GM18951 (cell line): ENCODE results near the gene KIAA1614.
"Not testable (repeated sequence)": the region's sequence is repeated elsewhere in the genome, so short reads cannot be mapped to it uniquely, and the experiment has no call there.

Source experiments
- POLR2A ChIP-seq: IDR thresholded peaks from 4 replicates; pipeline ENCODE4 v1.6.1; 2011; ENCODE audit warnings: mild to moderate bottlenecking; ENCODE audit not compliant: insufficient read length, insufficient read depth; ENCODE audit errors: extremely low read depth
- in situ Hi-C: fragments of 300-500 bp; cut with MboI; formaldehyde crosslinking; loops from one replicate; pipeline ENCODE4 v1.12.0; 2022; ENCODE audit warnings: low sequenced_read_pairs, mixed read lengths, inconsistent platforms; ENCODE audit not compliant: unreplicated experiment

The KIAA1614 gene

GRCh38 chr1:180954005-180954800, 41.5 kb downstream of the KIAA1614 start:
- in situ Hi-C loops, result no loop called here

DNA sequence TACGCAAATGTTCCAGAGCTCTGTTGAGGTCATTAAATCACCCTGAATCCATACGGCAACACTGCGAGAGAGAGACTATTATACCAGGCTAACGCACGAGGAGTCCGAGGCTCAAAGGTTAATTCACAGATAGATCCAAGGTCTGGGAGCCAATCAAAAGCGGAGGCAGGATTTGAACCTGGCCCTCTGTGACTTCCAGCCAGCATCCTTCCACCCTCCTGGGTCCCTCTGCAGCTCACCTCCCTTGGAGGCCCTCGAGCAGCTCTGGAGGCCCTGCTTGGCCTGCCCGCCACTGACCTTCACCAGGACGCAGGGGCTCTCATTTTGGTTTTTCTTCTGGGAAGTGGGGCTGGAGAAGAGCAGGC, 42.1 kb downstream of the KIAA1614 start:
- in situ Hi-C loops, result no loop called here
- no peak for TF ChIP-seq POLR2A

More at GRCh38 chr1:180954005-180954800, 41.5 kb downstream of the KIAA1614 start:
- TF ChIP-seq POLR2A, result peak; percentile 46

DNA sequence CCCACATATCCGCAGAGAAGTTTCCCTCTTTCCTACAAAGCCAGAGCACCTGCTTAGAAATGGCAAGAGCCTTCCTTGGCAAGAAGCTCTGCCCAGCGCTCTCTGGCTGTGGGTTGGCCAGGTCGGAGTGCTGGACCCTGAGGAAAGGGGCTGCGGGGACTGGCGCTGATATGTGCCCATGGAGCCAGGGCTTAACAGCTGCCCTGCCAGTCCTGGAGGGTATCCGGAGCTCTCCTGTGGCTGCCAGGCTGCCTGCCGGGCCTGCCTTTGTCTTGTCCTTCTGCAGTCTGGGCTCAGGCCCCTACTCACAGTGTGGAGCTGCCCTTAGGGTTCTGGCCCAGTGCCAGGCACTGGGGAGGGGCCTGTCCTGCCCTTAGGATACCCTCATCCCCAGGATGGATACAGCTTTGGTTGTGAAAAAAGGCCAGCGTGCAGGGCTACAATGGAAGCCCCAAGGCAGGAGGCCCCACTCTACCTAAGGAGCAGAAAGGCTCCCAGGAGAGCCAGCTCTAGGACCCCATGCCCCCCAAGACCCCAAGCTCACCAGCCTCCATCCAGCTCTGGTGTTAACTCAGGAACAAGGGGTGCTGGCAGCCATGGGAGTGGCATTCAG, 43.4 kb downstream of the KIAA1614 start:
- in situ Hi-C loops, result no loop called here
- no peak for TF ChIP-seq POLR2A

DNA sequence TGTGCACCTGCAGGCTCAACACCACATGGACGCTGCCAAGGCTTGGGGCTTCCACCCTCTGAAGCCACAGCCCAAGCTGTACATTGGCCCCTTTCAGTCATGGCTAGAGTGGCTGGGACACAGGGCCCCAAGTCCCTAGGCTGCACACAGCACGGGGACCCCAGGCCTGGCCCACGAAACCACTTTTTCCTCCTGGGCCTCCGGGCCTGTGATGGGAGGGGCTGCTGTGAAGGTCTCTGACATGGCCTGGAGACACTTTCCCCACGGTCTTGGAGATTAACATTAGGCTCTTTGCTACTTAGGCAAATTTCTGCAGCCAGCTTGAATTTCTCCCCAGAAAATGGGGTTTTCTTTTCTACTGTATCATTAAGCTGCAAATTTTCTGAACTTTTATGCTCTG, 46.9 kb downstream of the KIAA1614 start:
- in situ Hi-C loops, result not testable (repeated sequence)

GRCh38 chr1:180961622-180962021, 48.9 kb downstream of the KIAA1614 start:
- in situ Hi-C loops, result no loop called here
- no peak for TF ChIP-seq POLR2A

- TF ChIP-seq POLR2A, result no peak
- in situ Hi-C loops, result no loop called here
These were observed 49.5 kb downstream of the KIAA1614 start for GRCh38 chr1:180962178-180962577.

DNA sequence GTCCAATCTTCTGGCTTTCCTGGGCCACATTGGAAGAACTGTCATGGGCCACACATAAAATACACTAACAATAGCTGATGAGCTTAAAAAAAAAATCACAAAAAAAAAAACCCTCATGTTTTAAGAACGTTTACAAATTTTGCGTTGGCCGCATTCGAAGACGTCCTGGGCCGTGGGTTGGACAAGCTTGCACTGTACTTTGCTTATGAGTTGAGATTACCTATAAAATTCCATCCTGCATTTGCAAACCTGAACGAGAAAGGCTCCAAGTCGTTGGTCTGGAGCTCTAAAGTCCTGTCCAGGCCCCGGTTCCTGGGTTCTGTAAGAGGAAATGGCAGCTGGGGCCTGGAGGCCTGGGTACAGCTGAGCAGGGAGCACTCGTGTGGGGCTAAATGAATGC, 51.4 kb downstream of the KIAA1614 start:
- in situ Hi-C loops, result no loop called here

GRCh38 chr1:180964595-180964994, 51.9 kb downstream of the KIAA1614 start:
- no peak for TF ChIP-seq POLR2A
- in situ Hi-C loops, result no loop called here

More for the DNA sequence above, 51.4 kb downstream of the KIAA1614 start:
- no peak for TF ChIP-seq POLR2A

DNA sequence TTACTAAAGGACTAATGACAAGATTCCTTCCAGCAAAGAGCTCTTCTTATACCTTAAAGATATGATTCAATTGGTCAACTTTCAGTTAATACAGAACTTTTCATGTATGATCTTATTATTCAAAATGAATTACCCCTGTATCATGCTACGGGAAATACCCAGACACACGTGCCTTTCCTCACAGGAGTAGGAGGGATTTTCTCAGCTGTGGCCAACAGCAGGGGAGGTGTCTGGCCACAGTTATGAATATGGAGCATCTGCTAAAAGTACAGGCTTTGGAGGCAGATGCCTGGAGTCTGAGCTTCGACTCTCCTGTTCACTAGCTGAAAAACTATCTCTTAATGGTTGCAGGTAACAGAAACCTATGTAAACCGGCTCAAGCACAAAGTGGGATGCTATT, 53.6 kb downstream of the KIAA1614 start:
- no peak for TF ChIP-seq POLR2A
- in situ Hi-C loops, result no loop called here

DNA sequence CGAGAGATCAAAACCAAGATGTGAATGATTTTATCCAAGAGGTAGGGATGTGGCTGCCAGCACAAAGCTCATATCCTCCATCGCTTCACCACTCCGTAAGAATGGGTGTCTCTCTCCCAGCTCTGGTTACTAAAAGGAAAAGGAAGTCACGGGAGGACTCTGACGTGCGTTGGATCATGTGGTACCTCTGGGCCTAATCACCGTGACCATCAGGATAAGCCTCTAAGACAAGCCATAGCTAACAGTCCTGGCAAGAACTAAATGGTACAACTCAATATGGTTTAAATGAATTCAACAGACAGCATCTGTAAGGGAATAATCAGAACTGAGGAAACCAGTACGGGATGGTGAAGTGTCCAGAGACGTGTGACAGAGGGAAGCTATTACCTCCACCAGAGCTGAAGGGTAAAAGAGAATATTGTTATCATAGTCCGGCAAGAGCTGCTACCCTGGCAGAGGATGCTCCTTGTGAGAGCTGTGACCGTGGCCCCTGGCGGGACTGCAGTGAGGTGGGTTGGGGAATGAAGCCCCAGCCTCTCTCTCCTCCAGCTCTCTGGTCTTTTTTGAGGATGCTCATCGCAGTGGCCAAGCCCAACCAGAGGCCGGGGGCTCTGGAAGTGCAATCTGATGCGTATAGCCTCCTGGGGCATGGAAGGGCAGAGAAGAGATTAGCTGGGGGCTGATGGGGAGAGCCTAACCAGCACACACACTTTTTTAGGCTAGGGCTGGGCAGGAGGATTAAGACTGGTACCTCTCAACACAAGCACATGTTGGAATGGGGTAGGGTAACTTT, 54.2 kb downstream of the KIAA1614 start:
- in situ Hi-C loops, result no loop called here
- no peak for TF ChIP-seq POLR2A

DNA sequence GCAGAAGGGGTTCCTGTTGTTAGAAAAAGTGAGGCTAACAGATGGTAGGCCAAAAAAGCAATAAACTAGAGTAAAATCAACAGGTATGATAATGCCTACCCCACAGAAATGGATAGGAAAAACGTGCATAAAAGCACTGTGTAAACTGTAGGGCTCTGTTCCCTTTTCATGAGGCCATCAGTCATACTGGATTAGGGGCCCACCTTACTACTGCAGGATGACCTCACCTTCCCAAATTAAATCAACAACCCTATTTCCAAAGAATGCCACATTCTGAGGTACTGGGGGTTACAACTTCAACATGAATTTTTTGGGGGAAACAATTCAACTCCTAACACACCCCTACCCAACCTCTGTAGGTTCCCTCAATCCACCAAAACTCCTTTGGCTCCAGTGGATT, 54.9 kb downstream of the KIAA1614 start:
- TF ChIP-seq POLR2A, result no peak
- in situ Hi-C loops, result no loop called here

- in situ Hi-C loops, result not testable (repeated sequence)
These were observed 56.1 kb downstream of the KIAA1614 start for GRCh38 chr1:180968834-180969233.

DNA sequence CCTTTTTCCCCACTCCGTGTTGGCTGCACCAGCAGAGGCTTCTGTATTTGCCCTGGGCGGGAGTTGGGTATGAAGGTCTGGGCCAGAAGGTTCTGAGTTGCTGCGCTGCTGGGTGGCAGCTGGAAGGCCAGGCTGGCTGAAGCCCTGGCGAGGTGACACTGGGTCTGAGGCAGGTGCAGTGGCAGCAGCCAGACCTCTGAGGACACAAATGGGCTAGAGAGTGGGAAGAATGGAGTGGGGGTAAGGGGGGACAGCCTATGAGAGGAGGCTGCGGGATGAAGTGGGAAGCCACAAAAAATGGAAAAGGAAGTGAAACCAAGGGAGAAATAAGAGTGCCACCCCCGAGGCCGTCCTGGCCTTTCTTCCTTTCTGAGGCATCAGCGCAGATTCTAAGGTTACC, 56.7 kb downstream of the KIAA1614 start:
- in situ Hi-C loops, result no loop called here
- no peak for TF ChIP-seq POLR2A
